ENCODE measurements around the gene ITSN2.
"Not testable (repeated sequence)": the region's sequence is repeated elsewhere in the genome, so short reads cannot be mapped to it uniquely, and the experiment has no call there.

ITSN2 gene

GRCh38 chr2:24352664-24353063 lies 7.7 kb downstream of the ITSN2 start:
- no peak overlapping the region for H3K4me3 ChIP-seq (ENCODE audit: insufficient read depth, low read depth, low read length)
- no peaks in the 10 kb centered on the region for H3K27me3 ChIP-seq (ENCODE audit: control insufficient read depth, insufficient read depth, low read length, poor library complexity, severe bottlenecking)
- no peak overlapping the region for H3K27ac ChIP-seq (ENCODE audit: insufficient read depth, low read depth, low read length, poor library complexity, severe bottlenecking)
- no peaks in the 10 kb centered on the region for H3K4me1 ChIP-seq (ENCODE audit: control insufficient read depth, insufficient read depth, low read length)
- no peaks in the 10 kb centered on the region for H3K9me3 ChIP-seq (ENCODE audit: control insufficient read depth, low read length)
- H3K36me3 ChIP-seq (ENCODE audit: control insufficient read depth, insufficient read depth, low read length): no peaks in the 10 kb centered on the region

GRCh38 chr2:24351981-24352380 lies 8.4 kb downstream of the ITSN2 start:
- H3K27me3 ChIP-seq (ENCODE audit: control insufficient read depth, insufficient read depth, low read length, poor library complexity, severe bottlenecking): no peaks in the 10 kb centered on the region
- no peak overlapping the region for H3K4me3 ChIP-seq (ENCODE audit: insufficient read depth, low read depth, low read length)
- no peak overlapping the region for H3K27ac ChIP-seq (ENCODE audit: insufficient read depth, low read depth, low read length, poor library complexity, severe bottlenecking)
- 92 to 100% methylated on average over 1 of the region's 1 CpG for WGBS, 2 experiments
- H3K9me3 ChIP-seq (ENCODE audit: control insufficient read depth, low read length): no peaks in the 10 kb centered on the region
- no peaks in the 10 kb centered on the region for H3K36me3 ChIP-seq (ENCODE audit: control insufficient read depth, insufficient read depth, low read length)
- H3K4me1 ChIP-seq (ENCODE audit: control insufficient read depth, insufficient read depth, low read length): no peaks in the 10 kb centered on the region

DNA sequence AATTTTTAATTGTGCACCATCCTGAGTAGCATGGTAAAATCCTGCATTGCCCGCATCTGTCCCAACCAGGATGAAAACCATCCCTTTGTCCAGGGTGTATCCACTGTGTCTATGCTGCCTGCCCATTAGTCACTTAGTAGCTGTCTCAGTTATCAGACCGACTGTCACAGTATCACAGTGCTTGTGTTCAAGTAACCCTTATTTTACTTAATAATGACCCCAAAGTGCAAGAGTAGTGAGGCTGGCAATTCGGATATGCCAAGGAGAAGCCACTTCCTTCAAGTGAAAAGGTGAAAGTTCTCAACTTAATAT lies 8.8 kb downstream of the ITSN2 start:
- WGBS, 2 experiments: 83 to 90% methylated on average over 3 of the region's 3 CpGs
- Histone ChIP-seq H3K4me3 (ENCODE audit: insufficient read depth, low read depth, low read length) (no peak overlapping the region), H3K4me1 (ENCODE audit: control insufficient read depth, insufficient read depth, low read length) (no peaks in the 10 kb centered on the region)

GRCh38 chr2:24350826-24351626 lies 9.3 kb downstream of the ITSN2 start:
- Histone ChIP-seq H3K4me1 (ENCODE audit: control insufficient read depth, insufficient read depth, low read length) (no peaks in the 10 kb centered on the region), H3K4me3 (ENCODE audit: insufficient read depth, low read depth, low read length) (no peak overlapping the region), H3K36me3 (ENCODE audit: control insufficient read depth, insufficient read depth, low read length) (no peaks in the 10 kb centered on the region), H3K27ac (ENCODE audit: insufficient read depth, low read depth, low read length, poor library complexity, severe bottlenecking) (no peak overlapping the region), H3K27me3 (ENCODE audit: control insufficient read depth, insufficient read depth, low read length, poor library complexity, severe bottlenecking) (no peaks in the 10 kb centered on the region), H3K9me3 (ENCODE audit: control insufficient read depth, low read length) (no peaks in the 10 kb centered on the region)
- WGBS, 2 experiments: 94 to 99% methylated on average over 7 of the region's 7 CpGs

More for the DNA sequence above, 8.8 kb downstream of the ITSN2 start:
- Histone ChIP-seq H3K9me3 (ENCODE audit: control insufficient read depth, low read length) (no peaks in the 10 kb centered on the region), H3K27ac (ENCODE audit: insufficient read depth, low read depth, low read length, poor library complexity, severe bottlenecking) (no peak overlapping the region), H3K36me3 (ENCODE audit: control insufficient read depth, insufficient read depth, low read length) (no peaks in the 10 kb centered on the region), H3K27me3 (ENCODE audit: control insufficient read depth, insufficient read depth, low read length, poor library complexity, severe bottlenecking) (no peaks in the 10 kb centered on the region)

DNA sequence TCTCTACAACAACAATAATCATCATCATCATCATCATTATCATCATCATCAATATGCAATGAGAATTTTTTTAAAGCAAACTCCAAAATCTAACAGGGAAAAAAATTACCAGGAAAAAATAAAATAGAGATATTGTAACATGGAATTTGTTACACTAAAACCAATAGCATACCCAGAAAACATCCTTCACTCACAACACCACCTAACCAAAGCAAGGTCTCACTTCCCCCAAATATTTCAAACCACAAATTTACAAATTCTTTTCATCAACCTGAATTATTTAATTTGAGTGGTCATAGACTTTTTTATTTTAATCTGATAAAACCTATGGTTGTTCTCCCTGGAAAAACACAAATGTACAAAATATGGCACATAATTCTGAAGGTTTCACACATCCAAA lies 11.2 kb downstream of the ITSN2 start:
- Histone ChIP-seq H3K9me3 (ENCODE audit: control insufficient read depth, low read length) (no peaks in the 10 kb centered on the region), H3K36me3 (ENCODE audit: control insufficient read depth, insufficient read depth, low read length) (no peaks in the 10 kb centered on the region), H3K27ac (ENCODE audit: insufficient read depth, low read depth, low read length, poor library complexity, severe bottlenecking) (no peak overlapping the region), H3K4me1 (ENCODE audit: control insufficient read depth, insufficient read depth, low read length) (no peaks in the 10 kb centered on the region), H3K27me3 (ENCODE audit: control insufficient read depth, insufficient read depth, low read length, poor library complexity, severe bottlenecking) (no peaks in the 10 kb centered on the region), H3K4me3 (ENCODE audit: insufficient read depth, low read depth, low read length) (no peak overlapping the region)

GRCh38 chr2:24345937-24346336 lies 14.4 kb downstream of the ITSN2 start:
- WGBS, 2 experiments: 89 to 99% methylated on average over 1 to 4 of the region's 4 CpGs
- no peaks in the 10 kb centered on the region for H3K27me3 ChIP-seq (ENCODE audit: control insufficient read depth, insufficient read depth, low read length, poor library complexity, severe bottlenecking)
- H3K36me3 ChIP-seq (ENCODE audit: control insufficient read depth, insufficient read depth, low read length): no peaks in the 10 kb centered on the region
- no peak overlapping the region for H3K27ac ChIP-seq (ENCODE audit: insufficient read depth, low read depth, low read length, poor library complexity, severe bottlenecking)
- no peak overlapping the region for H3K4me3 ChIP-seq (ENCODE audit: insufficient read depth, low read depth, low read length)
- H3K9me3 ChIP-seq (ENCODE audit: control insufficient read depth, low read length): no peaks in the 10 kb centered on the region
- no peaks in the 10 kb centered on the region for H3K4me1 ChIP-seq (ENCODE audit: control insufficient read depth, insufficient read depth, low read length)

DNA sequence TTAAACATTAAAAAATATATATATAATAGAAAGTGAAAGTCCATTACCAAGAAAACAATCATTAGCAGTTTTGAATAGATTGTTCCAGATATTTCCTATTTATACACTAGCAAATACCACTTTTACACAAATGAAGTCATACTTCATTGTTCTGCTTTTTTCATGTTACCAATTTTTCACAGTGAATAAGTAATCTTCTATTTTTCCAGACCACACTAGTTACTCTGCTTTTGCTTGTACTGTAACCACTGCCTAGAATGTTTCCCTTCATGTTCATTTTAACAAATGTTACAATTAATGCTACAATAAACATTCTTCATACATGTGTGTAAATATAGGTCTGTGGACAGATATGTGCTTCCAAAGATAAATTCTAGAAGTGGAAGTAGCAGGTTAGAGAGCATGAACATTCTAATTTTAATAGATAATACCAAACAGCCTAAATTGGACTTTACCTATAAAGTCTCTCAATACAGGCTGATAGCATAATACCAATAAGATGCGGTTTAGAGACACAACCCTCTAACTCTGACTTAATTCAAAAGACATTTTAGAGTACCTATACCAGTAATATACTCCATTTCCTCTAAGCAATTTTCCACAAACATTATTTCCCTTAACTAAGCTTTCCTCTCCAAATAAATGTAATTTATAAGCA lies 17.0 kb downstream of the ITSN2 start:
- Histone ChIP-seq H3K9me3 (ENCODE audit: control insufficient read depth, low read length) (no peaks in the 10 kb centered on the region), H3K4me3 (ENCODE audit: insufficient read depth, low read depth, low read length) (no peak overlapping the region), H3K27ac (ENCODE audit: insufficient read depth, low read depth, low read length, poor library complexity, severe bottlenecking) (no peak overlapping the region), H3K36me3 (ENCODE audit: control insufficient read depth, insufficient read depth, low read length) (no peaks in the 10 kb centered on the region), H3K4me1 (ENCODE audit: control insufficient read depth, insufficient read depth, low read length) (no peaks in the 10 kb centered on the region), H3K27me3 (ENCODE audit: control insufficient read depth, insufficient read depth, low read length, poor library complexity, severe bottlenecking) (no peaks in the 10 kb centered on the region)
- WGBS, 2 experiments: 91 to 92% methylated on average over 1 of the region's 1 CpG

DNA sequence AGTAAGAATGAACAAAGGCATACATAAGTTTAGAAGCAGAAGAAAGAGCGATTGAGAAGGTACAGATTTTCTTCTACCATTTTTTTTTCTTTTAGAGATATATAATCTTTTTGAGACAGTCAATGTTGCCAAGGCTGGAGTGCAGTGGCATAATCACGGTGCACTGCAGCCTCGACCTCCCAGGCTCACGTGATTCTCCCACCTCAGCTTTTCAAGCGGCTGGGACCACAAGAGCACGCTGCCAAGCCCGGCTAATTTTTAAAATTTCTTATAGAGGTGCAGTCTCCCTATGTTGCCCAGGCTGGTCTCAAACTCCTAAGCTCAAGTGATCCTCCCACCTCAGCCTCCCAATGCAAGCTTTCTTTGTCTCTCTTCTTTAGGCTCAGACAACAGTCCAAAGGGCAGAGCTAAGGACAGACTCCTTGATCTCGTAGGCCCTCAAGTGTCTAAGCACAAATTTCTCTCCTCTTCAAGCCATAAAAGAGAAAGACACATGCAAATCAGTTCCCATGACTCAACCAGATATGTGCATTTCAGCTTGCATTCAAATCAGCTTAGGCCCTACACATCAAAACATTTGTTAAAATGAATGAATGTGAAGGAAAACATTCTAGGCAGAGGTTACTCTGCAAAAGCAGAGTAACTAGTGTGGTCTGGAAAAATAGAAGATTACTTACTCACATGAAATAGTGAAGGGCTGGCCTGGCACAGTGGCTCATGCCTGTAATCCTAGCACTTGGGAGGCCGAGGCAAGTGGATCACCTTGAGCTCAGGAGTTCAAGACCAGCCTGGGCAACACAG lies 18.0 kb downstream of the ITSN2 start:
- WGBS, 2 experiments: 90 to 91% methylated on average over 8 to 9 of the region's 9 CpGs
- Histone ChIP-seq H3K9me3 (ENCODE audit: control insufficient read depth, low read length) (no peaks in the 10 kb centered on the region), H3K27me3 (ENCODE audit: control insufficient read depth, insufficient read depth, low read length, poor library complexity, severe bottlenecking) (no peaks in the 10 kb centered on the region), H3K4me1 (ENCODE audit: control insufficient read depth, insufficient read depth, low read length) (no peaks in the 10 kb centered on the region), H3K4me3 (ENCODE audit: insufficient read depth, low read depth, low read length) (no peak overlapping the region), H3K36me3 (ENCODE audit: control insufficient read depth, insufficient read depth, low read length) (no peaks in the 10 kb centered on the region), H3K27ac (ENCODE audit: insufficient read depth, low read depth, low read length, poor library complexity, severe bottlenecking) (no peak overlapping the region)

DNA sequence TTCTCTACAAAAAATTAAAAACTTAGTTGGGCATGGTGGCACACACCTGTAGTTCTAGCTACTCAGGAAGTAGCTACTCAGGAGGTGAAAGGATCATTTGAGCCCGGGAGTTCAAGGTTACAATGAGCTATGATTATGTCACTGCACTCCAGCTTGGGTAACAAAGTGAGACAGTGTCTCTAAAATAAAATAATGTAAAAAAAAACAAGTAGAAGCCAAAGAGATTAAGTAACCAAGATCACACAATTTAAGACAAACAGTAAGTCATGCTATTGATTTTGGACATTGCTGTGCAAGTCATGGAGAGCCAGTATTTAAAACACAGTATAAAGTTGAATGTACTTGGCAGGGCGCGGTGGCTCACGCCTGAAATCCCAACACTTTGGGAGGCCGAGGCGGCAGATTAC lies 20.5 kb downstream of the ITSN2 start:
- H3K4me3 ChIP-seq (ENCODE audit: insufficient read depth, low read depth, low read length): no peak overlapping the region
- no peaks in the 10 kb centered on the region for H3K27me3 ChIP-seq (ENCODE audit: control insufficient read depth, insufficient read depth, low read length, poor library complexity, severe bottlenecking)
- no peaks in the 10 kb centered on the region for H3K9me3 ChIP-seq (ENCODE audit: control insufficient read depth, low read length)
- H3K27ac ChIP-seq (ENCODE audit: insufficient read depth, low read depth, low read length, poor library complexity, severe bottlenecking): no peak overlapping the region
- no peaks in the 10 kb centered on the region for H3K4me1 ChIP-seq (ENCODE audit: control insufficient read depth, insufficient read depth, low read length)
- no peaks in the 10 kb centered on the region for H3K36me3 ChIP-seq (ENCODE audit: control insufficient read depth, insufficient read depth, low read length)
- WGBS, 2 experiments: 88 to 94% methylated on average over 6 of the region's 6 CpGs

DNA sequence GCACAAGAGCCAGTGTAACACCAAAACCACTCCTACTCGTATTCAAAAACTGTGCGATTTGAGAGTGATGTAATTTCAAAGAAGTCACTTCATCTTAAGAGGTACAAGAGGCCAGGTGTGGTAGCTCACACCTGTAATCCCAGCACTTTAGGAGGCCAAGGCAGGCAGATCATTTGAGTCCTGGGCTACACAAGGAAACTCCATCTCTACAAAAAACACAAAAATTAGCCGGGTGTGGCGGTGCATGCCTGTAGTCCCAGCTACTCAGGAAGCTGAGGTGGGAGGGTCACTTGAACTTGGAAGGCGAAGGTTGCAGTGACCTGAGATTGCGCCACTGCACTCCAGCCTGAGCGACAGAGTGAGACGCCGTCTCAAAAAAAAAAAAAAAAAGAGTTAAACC lies 21.2 kb downstream of the ITSN2 start:
- not testable (repeated sequence) for H3K27me3 ChIP-seq (ENCODE audit: control insufficient read depth, insufficient read depth, low read length, poor library complexity, severe bottlenecking); H3K9me3 ChIP-seq (ENCODE audit: control insufficient read depth, low read length); H3K4me1 ChIP-seq (ENCODE audit: control insufficient read depth, insufficient read depth, low read length); H3K27ac ChIP-seq (ENCODE audit: insufficient read depth, low read depth, low read length, poor library complexity, severe bottlenecking); H3K36me3 ChIP-seq (ENCODE audit: control insufficient read depth, insufficient read depth, low read length); H3K4me3 ChIP-seq (ENCODE audit: insufficient read depth, low read depth, low read length)
- WGBS, 2 experiments: 92 to 95% methylated on average over 9 of the region's 9 CpGs
